Esophagus squamous epithelium (tissue), 4 donors: ENCODE results near the gene TFB1M.

Experiments used
- CTCF ChIP-seq, 6 experiments: fragments of 450-650 bp in 4 of 6; fragments of 200-600 bp in 2 of 6; sonication (generic) in 2 of 6; IDR thresholded peaks; one replicate each; pipeline ENCODE4 v1.5.1; 2016 to 2019; ENCODE audit warnings: antibody characterized with exemption in 6 of 6, mild to moderate bottlenecking in 4 of 6, moderate library complexity in 4 of 6
- POLR2A ChIP-seq, 4 donors: fragments of 450-650 bp; IDR thresholded peaks; one replicate each; pipeline ENCODE4 v1.6.1; 2017; ENCODE audit warnings: antibody characterized with exemption in 4 of 4, mild to moderate bottlenecking in 4 of 4, moderate library complexity in 3 of 4

GRCh38 chr6:155351273-155352129, 37.2 kb upstream of the TFB1M start:
- TF ChIP-seq CTCF (IDR thresholded peaks at IDR 0.05) = no peak
- TF ChIP-seq POLR2A (IDR thresholded peaks at IDR 0.05) = no peak
